ENCODE data around the gene SYT1.
A peak's percentile ranks its signal among the peaks of the same experiment; 100 is the strongest.

SYT1 gene

GRCh38 chr12:79083181-79083580 lies 218.6 kb downstream of the SYT1 start:
- DNase-seq (ENCODE audit: low read depth) = peak; percentile 5
- TF ChIP-seq, protein P1, sequence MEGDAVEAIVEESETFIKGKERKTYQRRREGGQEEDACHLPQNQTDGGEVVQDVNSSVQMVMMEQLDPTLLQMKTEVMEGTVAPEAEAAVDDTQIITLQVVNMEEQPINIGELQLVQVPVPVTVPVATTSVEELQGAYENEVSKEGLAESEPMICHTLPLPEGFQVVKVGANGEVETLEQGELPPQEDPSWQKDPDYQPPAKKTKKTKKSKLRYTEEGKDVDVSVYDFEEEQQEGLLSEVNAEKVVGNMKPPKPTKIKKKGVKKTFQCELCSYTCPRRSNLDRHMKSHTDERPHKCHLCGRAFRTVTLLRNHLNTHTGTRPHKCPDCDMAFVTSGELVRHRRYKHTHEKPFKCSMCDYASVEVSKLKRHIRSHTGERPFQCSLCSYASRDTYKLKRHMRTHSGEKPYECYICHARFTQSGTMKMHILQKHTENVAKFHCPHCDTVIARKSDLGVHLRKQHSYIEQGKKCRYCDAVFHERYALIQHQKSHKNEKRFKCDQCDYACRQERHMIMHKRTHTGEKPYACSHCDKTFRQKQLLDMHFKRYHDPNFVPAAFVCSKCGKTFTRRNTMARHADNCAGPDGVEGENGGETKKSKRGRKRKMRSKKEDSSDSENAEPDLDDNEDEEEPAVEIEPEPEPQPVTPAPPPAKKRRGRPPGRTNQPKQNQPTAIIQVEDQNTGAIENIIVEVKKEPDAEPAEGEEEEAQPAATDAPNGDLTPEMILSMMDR (conservative IDR thresholded peaks at IDR 0.05; ENCODE audit: low read depth, low read length) = no peak
- no peak overlapping the region for H3K4me3 ChIP-seq (ENCODE audit: low read depth, low read length)

GRCh38 chr12:79085106-79085682 lies 220.6 kb downstream of the SYT1 start:
- H3K4me3 ChIP-seq (ENCODE audit: low read depth, low read length) = no peak overlapping the region
- no peak for DNase-seq (ENCODE audit: low read depth)
- TF ChIP-seq, protein P1 (conservative IDR thresholded peaks at IDR 0.05; ENCODE audit: low read depth, low read length) = no peak

DNA sequence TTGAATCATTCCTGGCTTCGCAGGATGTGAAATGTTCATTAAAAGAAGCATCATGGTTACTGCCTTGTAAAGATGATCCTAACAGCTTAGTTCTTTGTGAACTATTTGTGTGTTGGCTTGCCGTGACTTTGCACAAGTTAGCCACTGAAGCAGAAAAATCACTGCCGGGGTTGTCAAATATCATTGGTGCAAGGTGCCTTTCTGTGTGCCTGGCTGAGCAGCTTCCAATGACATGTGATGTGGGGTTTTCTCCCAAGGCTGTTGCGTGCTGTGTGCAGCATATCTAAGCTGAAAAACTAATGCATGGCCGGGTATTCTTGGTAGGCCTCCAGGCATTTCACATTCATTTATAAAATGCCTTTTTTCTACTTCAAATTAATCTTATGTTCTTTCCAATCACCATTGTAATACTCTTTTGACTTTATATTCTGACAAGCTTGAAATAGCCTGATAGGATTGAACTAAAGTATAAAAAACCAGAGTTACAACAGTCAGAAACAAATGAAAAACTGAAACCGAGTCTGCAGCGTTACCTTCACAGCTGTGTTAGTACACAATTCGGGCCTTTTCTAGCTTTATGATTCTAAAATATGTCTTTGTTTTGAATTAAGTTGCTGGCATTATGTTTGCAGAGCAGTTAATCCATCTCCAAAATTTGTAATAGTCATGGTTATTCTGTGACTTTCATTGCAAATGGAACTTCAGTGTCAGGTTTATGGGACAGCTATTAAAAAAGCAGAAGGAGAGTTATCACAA lies 222.1 kb downstream of the SYT1 start:
- TF ChIP-seq, protein P1 (conservative IDR thresholded peaks at IDR 0.05; ENCODE audit: low read depth, low read length) = no peak
- no peak for DNase-seq (ENCODE audit: low read depth)
- no peak overlapping the region for H3K4me3 ChIP-seq (ENCODE audit: low read depth, low read length)

DNA sequence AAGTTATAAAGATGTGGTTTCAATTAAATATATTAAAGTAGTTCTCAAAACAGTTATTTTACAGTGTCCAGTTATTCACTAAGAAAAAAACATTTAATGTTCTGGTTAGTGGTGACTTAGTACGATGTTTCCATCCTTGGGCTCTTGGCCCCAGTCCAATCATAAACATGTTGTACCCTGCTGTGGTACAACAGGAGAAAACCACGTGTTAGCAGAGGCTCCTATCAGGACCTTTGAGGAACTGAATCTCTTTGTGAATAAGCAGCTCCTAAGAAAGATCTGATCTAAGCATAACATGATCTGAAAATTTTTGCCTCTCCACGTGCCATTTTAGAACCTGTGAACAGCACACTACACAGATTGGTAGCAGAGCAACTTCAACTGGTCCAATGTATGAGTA lies 234.0 kb downstream of the SYT1 start:
- TF ChIP-seq, protein P1 (conservative IDR thresholded peaks at IDR 0.05; ENCODE audit: low read depth, low read length) = no peak
- DNase-seq (ENCODE audit: low read depth) = peak; percentile 58
- no peak overlapping the region for H3K4me3 ChIP-seq (ENCODE audit: low read depth, low read length)

GRCh38 chr12:79108962-79109361 lies 244.4 kb downstream of the SYT1 start:
- TF ChIP-seq, protein P1 (conservative IDR thresholded peaks at IDR 0.05; ENCODE audit: low read depth, low read length) = no peak
- H3K4me3 ChIP-seq (ENCODE audit: low read depth, low read length) = no peak overlapping the region
- no peak for DNase-seq (ENCODE audit: low read depth)

DNA sequence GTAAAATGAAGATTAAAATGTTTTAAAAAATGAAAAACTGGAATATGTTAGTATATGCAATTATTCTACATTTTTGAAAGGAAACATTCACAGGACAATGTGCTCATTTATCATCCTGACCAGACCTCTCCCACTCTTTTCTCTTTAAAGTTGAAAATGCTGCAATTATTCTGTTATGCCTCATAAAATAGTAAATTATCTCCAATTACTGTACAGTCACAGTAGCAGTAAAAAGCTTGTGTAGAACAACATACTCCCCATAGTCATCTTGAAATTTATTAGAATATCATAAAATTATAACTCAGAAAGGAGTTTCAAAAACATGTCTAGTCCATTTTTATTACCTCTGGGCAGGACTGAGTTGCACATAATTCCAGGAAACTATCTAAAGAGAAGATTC lies 250.3 kb downstream of the SYT1 start:
- H3K4me3 ChIP-seq (ENCODE audit: low read depth, low read length) = no peak overlapping the region
- TF ChIP-seq, protein P1 (conservative IDR thresholded peaks at IDR 0.05; ENCODE audit: low read depth, low read length) = no peak
- DNase-seq (ENCODE audit: low read depth) = no peak

GRCh38 chr12:79115743-79116142 lies 251.2 kb downstream of the SYT1 start:
- TF ChIP-seq, protein P1 (conservative IDR thresholded peaks at IDR 0.05; ENCODE audit: low read depth, low read length) = no peak
- no peak for DNase-seq (ENCODE audit: low read depth)
- no peak overlapping the region for H3K4me3 ChIP-seq (ENCODE audit: low read depth, low read length)
